WTC11 (cell line): ENCODE measurements around the gene PGA5. TPM values are rescaled to one million over a fixed set of nuclear protein-coding genes. Genes with fewer than 3 reads are reported as not detected.

Source experiments
- ATAC-seq: fragments of 200-7000 bp; cut with Tn5 transposase; 2 replicates; pipeline ENCODE4 v1.10.0; 2021; ENCODE audit warnings: mild to moderate bottlenecking, moderate library complexity
- CTCF ChIA-PET: fragments of 300-600 bp; sonication (Branson Sonifier 250); formaldehyde crosslinking; loops from one replicate; lab custom pipeline; 2021; ENCODE audit warnings: antibody characterized with exemption; lab: Charles Lee
- POLR2A ChIA-PET: fragments of 350-600 bp; sonication (Branson Sonifier 250); formaldehyde crosslinking; loops from one replicate; lab custom pipeline; 2021; ENCODE audit warnings: antibody characterized with exemption; lab: Charles Lee
- DNase-seq: peaks from one replicate; pipeline ENCODE4 v3.0.0; 2021; ENCODE audit warnings: low spot score
- H3K27ac Mint-ChIP-seq: 2 replicates; pipeline ENCODE4 v1.8.0; 2021; ENCODE audit warnings: mixed read lengths
- H3K27me3 Mint-ChIP-seq: 2 replicates; pipeline ENCODE4 v1.8.0; 2021; ENCODE audit warnings: low read depth, mild to moderate bottlenecking, moderate library complexity, mixed read lengths
- H3K36me3 Mint-ChIP-seq: 2 replicates; pipeline ENCODE4 v1.8.0; 2021; ENCODE audit warnings: mixed read lengths
- H3K4me1 Mint-ChIP-seq: 2 replicates; pipeline ENCODE4 v1.8.0; 2022; ENCODE audit warnings: mixed read lengths
- H3K4me3 Mint-ChIP-seq: 2 replicates; pipeline ENCODE4 v1.8.0; 2021; ENCODE audit warnings: mild to moderate bottlenecking, moderate library complexity, mixed read lengths
- H3K9me3 Mint-ChIP-seq: 2 replicates; pipeline ENCODE4 v1.8.0; 2021; ENCODE audit warnings: mixed read lengths
- EMX1 ChIP-seq: fragments of 250-450 bp; sonication (Bioruptor Pico); IDR thresholded peaks from 2 replicates; pipeline ENCODE4 v1.8.0; 2021; ENCODE audit warnings: mild to moderate bottlenecking
- FOXP1 ChIP-seq: sonication (generic); formaldehyde crosslinking; IDR thresholded peaks from 2 replicates; pipeline ENCODE4 v1.8.0; 2022; ENCODE audit warnings: missing genetic modification reagents, mild to moderate bottlenecking, moderate library complexity, borderline replicate concordance
- GABPB1 ChIP-seq: sonication (generic); formaldehyde crosslinking; IDR thresholded peaks from 2 replicates; pipeline ENCODE4 v1.8.1; 2023; ENCODE audit warnings: mild to moderate bottlenecking, missing genetic modification reagents
- HMGA2 ChIP-seq: fragments of 250-450 bp; sonication (Bioruptor Pico); IDR thresholded peaks from 2 replicates; pipeline ENCODE4 v1.4.0; 2021; ENCODE audit warnings: mild to moderate bottlenecking, moderate library complexity
- KAT7 ChIP-seq: sonication (generic); formaldehyde crosslinking; IDR thresholded peaks from 2 replicates; pipeline ENCODE4 v1.8.1; 2023; ENCODE audit warnings: missing genetic modification reagents, mild to moderate bottlenecking, borderline replicate concordance
- NR3C1 ChIP-seq: sonication (generic); formaldehyde crosslinking; conservative IDR thresholded peaks from 2 replicates; pipeline ENCODE4 v1.8.1; 2023; ENCODE audit warnings: low read depth, mild to moderate bottlenecking, missing genetic modification reagents
- SMAD4 ChIP-seq: sonication (generic); formaldehyde crosslinking; IDR thresholded peaks from 2 replicates; pipeline ENCODE4 v1.8.0; 2022; ENCODE audit warnings: mild to moderate bottlenecking, missing genetic modification reagents
- ZNF121 ChIP-seq: sonication (generic); formaldehyde crosslinking; IDR thresholded peaks from 2 replicates; pipeline ENCODE4 v1.8.0; 2023; ENCODE audit warnings: missing genetic modification reagents
- ZNF423 ChIP-seq: fragments of 250-450 bp; sonication (Bioruptor Pico); IDR thresholded peaks from 2 replicates; pipeline ENCODE4 v2.1.2; 2022; ENCODE audit warnings: mild to moderate bottlenecking, moderate library complexity
- total RNA-seq: library from RNA; stranded (reverse); gene quantifications from 3 replicates; pipeline ENCODE4 v1.2.3, GENCODE V29; 2021
- TF ChIP-seq, protein P1 (sequence below): fragments of 200-600 bp; IDR thresholded peaks from 2 replicates; pipeline ENCODE4 v1.8.0; 2022; ENCODE audit warnings: antibody characterized with exemption
- TF ChIP-seq, protein P2 (sequence below): sonication (generic); formaldehyde crosslinking; IDR thresholded peaks from 2 replicates; pipeline ENCODE4 v1.8.0; 2022; ENCODE audit warnings: mild to moderate bottlenecking, missing genetic modification reagents
- TF ChIP-seq, protein P3 (sequence below): sonication (generic); formaldehyde crosslinking; IDR thresholded peaks from 2 replicates; pipeline ENCODE4 v1.8.0; 2023; ENCODE audit warnings: missing genetic modification reagents, mild to moderate bottlenecking, borderline replicate concordance
- TF ChIP-seq, protein P4 (sequence below): sonication (generic); formaldehyde crosslinking; IDR thresholded peaks from 2 replicates; pipeline ENCODE4 v1.8.1; 2023; ENCODE audit warnings: mild to moderate bottlenecking, missing genetic modification reagents, borderline replicate concordance
- TF ChIP-seq, protein P5 (sequence below): sonication (generic); formaldehyde crosslinking; conservative IDR thresholded peaks from 2 replicates; pipeline ENCODE4 v1.8.1; 2023; ENCODE audit warnings: mild to moderate bottlenecking, low read depth, missing genetic modification reagents, moderate library complexity

Gene PGA5
- total RNA-seq, 1 experiment from 2014 or later: 0.35 TPM

DNA sequence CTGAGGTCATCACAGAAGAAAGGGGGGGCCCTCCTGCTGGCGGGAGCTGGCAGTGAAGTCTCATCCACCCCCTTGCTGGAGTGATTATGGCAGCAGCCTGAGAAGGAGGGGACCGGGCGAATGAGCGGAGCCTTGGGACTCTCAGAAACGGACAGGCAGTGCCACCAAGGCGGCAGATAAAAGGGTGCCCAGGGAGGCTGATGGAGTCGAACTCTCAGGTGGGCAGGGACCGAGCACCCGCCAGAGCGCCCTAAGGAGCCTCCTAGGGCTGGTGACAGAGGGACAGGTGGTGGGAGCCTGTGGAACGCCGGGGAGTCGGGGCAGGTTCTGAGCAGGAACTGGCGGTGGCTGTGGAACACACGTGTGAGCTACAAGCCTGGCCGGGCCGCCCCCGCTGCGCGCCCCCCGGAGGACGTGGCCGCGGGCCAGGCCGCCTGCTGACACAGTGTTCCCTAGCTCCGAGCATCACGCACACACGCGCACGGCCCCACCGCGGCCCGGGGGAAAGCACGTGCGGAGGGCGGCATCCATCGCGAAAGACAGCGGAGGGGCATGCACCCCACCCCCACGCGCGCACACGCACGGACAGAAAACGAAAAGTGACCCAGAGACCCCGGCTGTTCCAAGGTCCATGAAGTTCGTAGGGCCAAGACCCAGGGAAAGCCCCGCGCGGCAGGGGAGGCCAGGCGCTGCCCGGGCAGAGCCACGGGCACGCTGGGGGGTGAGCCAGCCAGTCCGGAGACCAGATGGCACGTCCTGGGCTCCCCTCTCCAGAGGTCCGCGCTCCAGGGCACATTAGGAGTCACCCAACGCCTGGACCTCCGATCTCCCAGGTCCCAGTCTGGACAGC, 53.1 kb downstream of the PGA5 start:
- H3K27ac Mint-ChIP-seq: no peak overlapping the region
- peaks cover 26% of the 10 kb centered on the region for H3K4me1 Mint-ChIP-seq
- peaks cover 17% of the 10 kb centered on the region for H3K27me3 Mint-ChIP-seq
- DNase-seq (peak; percentile 39), ATAC-seq (peak; percentile 17)
- TF ChIP-seq FOXP1 (CRISPR knock-in tag) (no peak), NR3C1 (CRISPR knock-in tag) (no peak), EMX1 (no peak), ZNF423 (CRISPR knock-in tag) (peak; percentile 30; the same call in 1 of the 2 replicates), ZNF121 (CRISPR knock-in tag) (no peak), KAT7 (no peak), GABPB1 (CRISPR knock-in tag) (no peak), SMAD4 (CRISPR knock-in tag) (no peak), HMGA2 (CRISPR knock-in tag) (no peak)
- TF ChIP-seq, protein P1, sequence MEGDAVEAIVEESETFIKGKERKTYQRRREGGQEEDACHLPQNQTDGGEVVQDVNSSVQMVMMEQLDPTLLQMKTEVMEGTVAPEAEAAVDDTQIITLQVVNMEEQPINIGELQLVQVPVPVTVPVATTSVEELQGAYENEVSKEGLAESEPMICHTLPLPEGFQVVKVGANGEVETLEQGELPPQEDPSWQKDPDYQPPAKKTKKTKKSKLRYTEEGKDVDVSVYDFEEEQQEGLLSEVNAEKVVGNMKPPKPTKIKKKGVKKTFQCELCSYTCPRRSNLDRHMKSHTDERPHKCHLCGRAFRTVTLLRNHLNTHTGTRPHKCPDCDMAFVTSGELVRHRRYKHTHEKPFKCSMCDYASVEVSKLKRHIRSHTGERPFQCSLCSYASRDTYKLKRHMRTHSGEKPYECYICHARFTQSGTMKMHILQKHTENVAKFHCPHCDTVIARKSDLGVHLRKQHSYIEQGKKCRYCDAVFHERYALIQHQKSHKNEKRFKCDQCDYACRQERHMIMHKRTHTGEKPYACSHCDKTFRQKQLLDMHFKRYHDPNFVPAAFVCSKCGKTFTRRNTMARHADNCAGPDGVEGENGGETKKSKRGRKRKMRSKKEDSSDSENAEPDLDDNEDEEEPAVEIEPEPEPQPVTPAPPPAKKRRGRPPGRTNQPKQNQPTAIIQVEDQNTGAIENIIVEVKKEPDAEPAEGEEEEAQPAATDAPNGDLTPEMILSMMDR: no peak
- TF ChIP-seq, protein P2, sequence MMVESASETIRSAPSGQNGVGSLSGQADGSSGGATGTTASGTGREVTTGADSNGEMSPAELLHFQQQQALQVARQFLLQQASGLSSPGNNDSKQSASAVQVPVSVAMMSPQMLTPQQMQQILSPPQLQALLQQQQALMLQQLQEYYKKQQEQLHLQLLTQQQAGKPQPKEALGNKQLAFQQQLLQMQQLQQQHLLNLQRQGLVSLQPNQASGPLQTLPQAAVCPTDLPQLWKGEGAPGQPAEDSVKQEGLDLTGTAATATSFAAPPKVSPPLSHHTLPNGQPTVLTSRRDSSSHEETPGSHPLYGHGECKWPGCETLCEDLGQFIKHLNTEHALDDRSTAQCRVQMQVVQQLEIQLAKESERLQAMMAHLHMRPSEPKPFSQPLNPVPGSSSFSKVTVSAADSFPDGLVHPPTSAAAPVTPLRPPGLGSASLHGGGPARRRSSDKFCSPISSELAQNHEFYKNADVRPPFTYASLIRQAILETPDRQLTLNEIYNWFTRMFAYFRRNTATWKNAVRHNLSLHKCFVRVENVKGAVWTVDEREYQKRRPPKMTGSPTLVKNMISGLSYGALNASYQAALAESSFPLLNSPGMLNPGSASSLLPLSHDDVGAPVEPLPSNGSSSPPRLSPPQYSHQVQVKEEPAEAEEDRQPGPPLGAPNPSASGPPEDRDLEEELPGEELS: 0 out of 2 replicates have a peak, but pooled peaks have one; percentile 3
- TF ChIP-seq, protein P3, sequence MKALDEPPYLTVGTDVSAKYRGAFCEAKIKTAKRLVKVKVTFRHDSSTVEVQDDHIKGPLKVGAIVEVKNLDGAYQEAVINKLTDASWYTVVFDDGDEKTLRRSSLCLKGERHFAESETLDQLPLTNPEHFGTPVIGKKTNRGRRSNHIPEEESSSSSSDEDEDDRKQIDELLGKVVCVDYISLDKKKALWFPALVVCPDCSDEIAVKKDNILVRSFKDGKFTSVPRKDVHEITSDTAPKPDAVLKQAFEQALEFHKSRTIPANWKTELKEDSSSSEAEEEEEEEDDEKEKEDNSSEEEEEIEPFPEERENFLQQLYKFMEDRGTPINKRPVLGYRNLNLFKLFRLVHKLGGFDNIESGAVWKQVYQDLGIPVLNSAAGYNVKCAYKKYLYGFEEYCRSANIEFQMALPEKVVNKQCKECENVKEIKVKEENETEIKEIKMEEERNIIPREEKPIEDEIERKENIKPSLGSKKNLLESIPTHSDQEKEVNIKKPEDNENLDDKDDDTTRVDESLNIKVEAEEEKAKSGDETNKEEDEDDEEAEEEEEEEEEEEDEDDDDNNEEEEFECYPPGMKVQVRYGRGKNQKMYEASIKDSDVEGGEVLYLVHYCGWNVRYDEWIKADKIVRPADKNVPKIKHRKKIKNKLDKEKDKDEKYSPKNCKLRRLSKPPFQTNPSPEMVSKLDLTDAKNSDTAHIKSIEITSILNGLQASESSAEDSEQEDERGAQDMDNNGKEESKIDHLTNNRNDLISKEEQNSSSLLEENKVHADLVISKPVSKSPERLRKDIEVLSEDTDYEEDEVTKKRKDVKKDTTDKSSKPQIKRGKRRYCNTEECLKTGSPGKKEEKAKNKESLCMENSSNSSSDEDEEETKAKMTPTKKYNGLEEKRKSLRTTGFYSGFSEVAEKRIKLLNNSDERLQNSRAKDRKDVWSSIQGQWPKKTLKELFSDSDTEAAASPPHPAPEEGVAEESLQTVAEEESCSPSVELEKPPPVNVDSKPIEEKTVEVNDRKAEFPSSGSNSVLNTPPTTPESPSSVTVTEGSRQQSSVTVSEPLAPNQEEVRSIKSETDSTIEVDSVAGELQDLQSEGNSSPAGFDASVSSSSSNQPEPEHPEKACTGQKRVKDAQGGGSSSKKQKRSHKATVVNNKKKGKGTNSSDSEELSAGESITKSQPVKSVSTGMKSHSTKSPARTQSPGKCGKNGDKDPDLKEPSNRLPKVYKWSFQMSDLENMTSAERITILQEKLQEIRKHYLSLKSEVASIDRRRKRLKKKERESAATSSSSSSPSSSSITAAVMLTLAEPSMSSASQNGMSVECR (CRISPR knock-in tag): no peak; the same call in 1 of the 2 replicates
- TF ChIP-seq, protein P4, sequence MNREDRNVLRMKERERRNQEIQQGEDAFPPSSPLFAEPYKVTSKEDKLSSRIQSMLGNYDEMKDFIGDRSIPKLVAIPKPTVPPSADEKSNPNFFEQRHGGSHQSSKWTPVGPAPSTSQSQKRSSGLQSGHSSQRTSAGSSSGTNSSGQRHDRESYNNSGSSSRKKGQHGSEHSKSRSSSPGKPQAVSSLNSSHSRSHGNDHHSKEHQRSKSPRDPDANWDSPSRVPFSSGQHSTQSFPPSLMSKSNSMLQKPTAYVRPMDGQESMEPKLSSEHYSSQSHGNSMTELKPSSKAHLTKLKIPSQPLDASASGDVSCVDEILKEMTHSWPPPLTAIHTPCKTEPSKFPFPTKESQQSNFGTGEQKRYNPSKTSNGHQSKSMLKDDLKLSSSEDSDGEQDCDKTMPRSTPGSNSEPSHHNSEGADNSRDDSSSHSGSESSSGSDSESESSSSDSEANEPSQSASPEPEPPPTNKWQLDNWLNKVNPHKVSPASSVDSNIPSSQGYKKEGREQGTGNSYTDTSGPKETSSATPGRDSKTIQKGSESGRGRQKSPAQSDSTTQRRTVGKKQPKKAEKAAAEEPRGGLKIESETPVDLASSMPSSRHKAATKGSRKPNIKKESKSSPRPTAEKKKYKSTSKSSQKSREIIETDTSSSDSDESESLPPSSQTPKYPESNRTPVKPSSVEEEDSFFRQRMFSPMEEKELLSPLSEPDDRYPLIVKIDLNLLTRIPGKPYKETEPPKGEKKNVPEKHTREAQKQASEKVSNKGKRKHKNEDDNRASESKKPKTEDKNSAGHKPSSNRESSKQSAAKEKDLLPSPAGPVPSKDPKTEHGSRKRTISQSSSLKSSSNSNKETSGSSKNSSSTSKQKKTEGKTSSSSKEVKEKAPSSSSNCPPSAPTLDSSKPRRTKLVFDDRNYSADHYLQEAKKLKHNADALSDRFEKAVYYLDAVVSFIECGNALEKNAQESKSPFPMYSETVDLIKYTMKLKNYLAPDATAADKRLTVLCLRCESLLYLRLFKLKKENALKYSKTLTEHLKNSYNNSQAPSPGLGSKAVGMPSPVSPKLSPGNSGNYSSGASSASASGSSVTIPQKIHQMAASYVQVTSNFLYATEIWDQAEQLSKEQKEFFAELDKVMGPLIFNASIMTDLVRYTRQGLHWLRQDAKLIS: no peak
- TF ChIP-seq, protein P5, sequence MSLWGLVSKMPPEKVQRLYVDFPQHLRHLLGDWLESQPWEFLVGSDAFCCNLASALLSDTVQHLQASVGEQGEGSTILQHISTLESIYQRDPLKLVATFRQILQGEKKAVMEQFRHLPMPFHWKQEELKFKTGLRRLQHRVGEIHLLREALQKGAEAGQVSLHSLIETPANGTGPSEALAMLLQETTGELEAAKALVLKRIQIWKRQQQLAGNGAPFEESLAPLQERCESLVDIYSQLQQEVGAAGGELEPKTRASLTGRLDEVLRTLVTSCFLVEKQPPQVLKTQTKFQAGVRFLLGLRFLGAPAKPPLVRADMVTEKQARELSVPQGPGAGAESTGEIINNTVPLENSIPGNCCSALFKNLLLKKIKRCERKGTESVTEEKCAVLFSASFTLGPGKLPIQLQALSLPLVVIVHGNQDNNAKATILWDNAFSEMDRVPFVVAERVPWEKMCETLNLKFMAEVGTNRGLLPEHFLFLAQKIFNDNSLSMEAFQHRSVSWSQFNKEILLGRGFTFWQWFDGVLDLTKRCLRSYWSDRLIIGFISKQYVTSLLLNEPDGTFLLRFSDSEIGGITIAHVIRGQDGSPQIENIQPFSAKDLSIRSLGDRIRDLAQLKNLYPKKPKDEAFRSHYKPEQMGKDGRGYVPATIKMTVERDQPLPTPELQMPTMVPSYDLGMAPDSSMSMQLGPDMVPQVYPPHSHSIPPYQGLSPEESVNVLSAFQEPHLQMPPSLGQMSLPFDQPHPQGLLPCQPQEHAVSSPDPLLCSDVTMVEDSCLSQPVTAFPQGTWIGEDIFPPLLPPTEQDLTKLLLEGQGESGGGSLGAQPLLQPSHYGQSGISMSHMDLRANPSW (CRISPR knock-in tag): no peak
- peaks cover 17% of the 10 kb centered on the region for H3K36me3 Mint-ChIP-seq
- POLR2A ChIA-PET: interaction anchor here (0.5 to 1.7 kb wide), 5 partner anchors 13 to 105 kb away, joined by 3 to 7 read pairs (median 6); partner anchors contain the start of genes CYB561A3 and TMEM216
- CTCF ChIA-PET: interaction anchor here (0.7 to 3.2 kb wide), 17 partner anchors 10 to 223 kb away, joined by 3 to 21 read pairs (median 5); partner anchors contain the start of genes CPSF7 and SDHAF2
- no peaks in the 10 kb centered on the region for H3K9me3 Mint-ChIP-seq
- peak overlapping the region; percentile 85 for H3K4me3 Mint-ChIP-seq
